Measurements from ENCODE around the gene YJU2.

YJU2 gene

DNA sequence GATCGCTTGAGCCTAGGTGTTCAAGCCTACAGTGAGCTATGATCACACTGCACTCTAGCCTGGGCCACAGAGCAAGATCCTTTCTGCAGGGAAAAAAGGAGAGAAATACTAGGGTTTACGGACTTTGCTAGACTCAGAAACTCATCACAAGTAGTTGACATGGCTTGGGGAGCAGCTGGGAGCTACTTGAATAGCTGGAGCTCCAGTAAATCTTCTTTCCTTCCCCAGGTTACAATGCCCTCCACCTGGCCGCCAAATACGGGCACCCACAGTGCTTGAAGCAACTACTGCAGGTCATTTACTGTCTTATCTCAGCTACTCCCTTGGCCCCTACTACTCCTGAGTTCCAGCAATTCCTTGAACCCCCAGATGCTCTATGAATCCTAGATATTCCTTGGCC lies 45.1 kb upstream of the YJU2 start:
- 91% methylated on average over 3 of the region's 4 CpGs for WGBS (ENCODE audit: insufficient coverage)
- POLR2A ChIA-PET = no interaction called here
- Histone ChIP-seq H3K9me3 (ENCODE audit: control extremely low read depth in 1 of 5, control insufficient read depth in 4 of 5, insufficient read depth in 2 of 5, low read depth in 1 of 5, low read length in 4 of 5) (peaks cover 0 to 3% (median 0%) of the 10 kb centered on the region in 5 experiments), H3K27ac (ENCODE audit: insufficient read depth in 1 of 2, low read depth in 1 of 2, low read length in 2 of 2, poor library complexity in 1 of 2, severe bottlenecking in 2 of 2) (no peak overlapping the region), H3K4me1 (ENCODE audit: control extremely low read depth in 1 of 4, control insufficient read depth in 4 of 4, insufficient read depth in 4 of 4, low read length in 3 of 4) (peaks cover 0 to 3% (median 3%) of the 10 kb centered on the region in 4 experiments), H3K27me3 (replicated peaks in 2 of 5; ENCODE audit: control insufficient read depth in 4 of 5, insufficient read depth in 5 of 5, low read length in 4 of 5) (peaks cover 4 to 43% (median 11%) of the 10 kb centered on the region in 5 experiments), H3K36me3 (ENCODE audit: control insufficient read depth in 4 of 4, insufficient read depth in 4 of 4, low read length in 3 of 4) (no peaks in the 10 kb centered on the region), H3K4me3 (ENCODE audit: control insufficient read depth in 1 of 7, extremely low read depth in 1 of 7, insufficient read depth in 4 of 7, low read depth in 2 of 7, low read length in 6 of 7) (no peak overlapping the region)
- CTCF ChIA-PET = interaction anchor here (0.8 to 2.9 kb wide), 13 partner anchors 9 to 272 kb away, joined by 3 to 16 read pairs (median 5); partner anchors contain the start of gene EEF2
- DNase-seq = no peak

DNA sequence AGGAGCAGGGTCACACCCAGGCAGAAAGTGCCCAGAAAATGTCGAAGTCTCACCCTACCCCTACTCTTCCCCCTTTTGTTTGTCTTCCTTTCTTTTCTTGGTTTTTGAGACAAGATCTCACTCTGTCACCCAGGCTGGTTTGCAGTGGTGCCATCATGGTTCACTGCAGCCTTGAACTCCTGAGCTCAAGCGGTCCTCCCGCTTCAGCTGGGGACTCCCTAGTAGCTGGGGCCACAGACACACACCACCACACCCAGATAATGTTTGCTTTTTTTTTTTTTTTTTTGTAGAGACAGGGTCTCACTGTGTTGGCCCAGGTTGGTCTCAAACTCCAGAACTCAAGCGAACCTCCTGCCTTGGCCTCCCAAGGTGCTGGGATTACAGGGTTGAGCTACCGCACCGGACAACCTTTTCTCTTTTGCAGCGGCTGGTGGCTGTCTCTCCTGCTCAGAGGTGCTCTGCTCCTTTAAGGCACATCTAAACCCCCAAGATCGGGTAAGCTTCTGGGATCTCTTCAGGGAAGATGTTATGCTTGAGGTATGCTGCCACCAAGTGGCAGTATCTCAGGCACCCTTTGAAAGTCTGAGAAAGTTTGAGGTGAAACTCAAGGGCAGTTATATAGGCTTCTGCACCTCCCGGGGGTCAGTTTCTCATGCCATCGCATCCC lies 39.9 kb upstream of the YJU2 start:
- no peak overlapping the region for H3K27ac ChIP-seq (ENCODE audit: insufficient read depth in 1 of 2, low read depth in 1 of 2, low read length in 2 of 2, poor library complexity in 1 of 2, severe bottlenecking in 2 of 2)
- peaks cover 0 to 3% (median 1%) of the 10 kb centered on the region in 4 experiments for H3K4me1 ChIP-seq (ENCODE audit: control extremely low read depth in 1 of 4, control insufficient read depth in 4 of 4, insufficient read depth in 4 of 4, low read length in 3 of 4)
- H3K27me3 ChIP-seq (replicated peaks in 2 of 5; ENCODE audit: control insufficient read depth in 4 of 5, insufficient read depth in 5 of 5, low read length in 4 of 5) = peaks cover 0 to 2% (median 0%) of the 10 kb centered on the region in 5 experiments
- no peak for DNase-seq
- no peak overlapping the region for H3K4me3 ChIP-seq (ENCODE audit: control insufficient read depth in 1 of 7, extremely low read depth in 1 of 7, insufficient read depth in 4 of 7, low read depth in 2 of 7, low read length in 6 of 7)
- ChIA-PET CTCF (interaction anchor here (1.1 to 1.8 kb wide), 2 partner anchors 218 to 220 kb away, joined by 3 to 5 read pairs; no protein-coding TSS in a partner anchor), POLR2A (no interaction called here)
- 80% methylated on average over 7 of the region's 10 CpGs for WGBS (ENCODE audit: insufficient coverage)
- H3K36me3 ChIP-seq (ENCODE audit: control insufficient read depth in 4 of 4, insufficient read depth in 4 of 4, low read length in 3 of 4) = no peaks in the 10 kb centered on the region
- no peaks in the 10 kb centered on the region for H3K9me3 ChIP-seq (ENCODE audit: control extremely low read depth in 1 of 5, control insufficient read depth in 4 of 5, insufficient read depth in 2 of 5, low read depth in 1 of 5, low read length in 4 of 5)

DNA sequence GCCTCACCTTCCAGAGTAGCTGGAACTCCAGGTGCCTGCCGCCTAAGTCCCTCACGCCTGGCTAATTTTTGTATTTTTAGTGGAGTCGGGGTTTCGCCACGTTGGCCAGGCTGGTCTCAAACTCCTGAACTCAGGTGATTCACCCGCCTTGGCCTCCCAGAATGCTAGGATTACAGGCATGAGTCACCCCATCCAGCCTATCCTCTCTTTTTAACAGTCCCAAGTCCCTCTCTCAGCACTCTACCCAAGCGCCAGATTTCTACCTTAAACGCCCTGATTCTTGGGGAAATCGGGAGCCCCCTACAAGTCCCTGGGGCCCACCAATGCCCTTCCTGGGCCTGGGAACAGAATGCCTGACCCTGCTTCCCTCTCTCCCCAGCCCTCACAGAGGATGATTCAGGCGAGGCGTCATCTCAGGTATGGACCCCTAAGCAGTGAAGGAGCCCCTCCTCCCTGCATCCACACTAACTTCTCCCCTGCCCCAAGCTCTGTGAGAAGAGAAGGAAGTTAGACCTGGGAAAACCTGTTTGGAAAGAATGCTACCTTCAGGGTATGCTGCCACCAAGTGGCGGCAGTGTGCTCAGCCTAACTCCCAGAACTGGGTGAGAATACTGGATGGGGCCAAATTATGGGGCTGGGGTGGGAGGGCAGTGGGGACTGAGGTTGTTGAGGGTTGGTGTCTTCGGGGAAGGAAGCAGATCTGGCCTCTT lies 38.3 kb upstream of the YJU2 start:
- ChIA-PET CTCF (interaction anchor here (0.9 to 1.8 kb wide), 5 partner anchors 11 to 220 kb away, joined by 3 to 5 read pairs (median 3); partner anchors contain the start of gene EBI3), POLR2A (no interaction called here)
- H3K27ac ChIP-seq (ENCODE audit: insufficient read depth in 1 of 2, low read depth in 1 of 2, low read length in 2 of 2, poor library complexity in 1 of 2, severe bottlenecking in 2 of 2) = no peak overlapping the region
- H3K4me1 ChIP-seq (ENCODE audit: control extremely low read depth in 1 of 4, control insufficient read depth in 4 of 4, insufficient read depth in 4 of 4, low read length in 3 of 4) = peaks cover 0 to 3% (median 1%) of the 10 kb centered on the region in 4 experiments
- 85% methylated on average over 10 of the region's 13 CpGs for WGBS (ENCODE audit: insufficient coverage)
- H3K9me3 ChIP-seq (ENCODE audit: control extremely low read depth in 1 of 5, control insufficient read depth in 4 of 5, insufficient read depth in 2 of 5, low read depth in 1 of 5, low read length in 4 of 5) = no peaks in the 10 kb centered on the region
- no peaks in the 10 kb centered on the region for H3K36me3 ChIP-seq (ENCODE audit: control insufficient read depth in 4 of 4, insufficient read depth in 4 of 4, low read length in 3 of 4)
- no peak for DNase-seq
- no peak overlapping the region for H3K4me3 ChIP-seq (ENCODE audit: control insufficient read depth in 1 of 7, extremely low read depth in 1 of 7, insufficient read depth in 4 of 7, low read depth in 2 of 7, low read length in 6 of 7)
- peaks cover 0 to 3% (median 0%) of the 10 kb centered on the region in 5 experiments for H3K27me3 ChIP-seq (replicated peaks in 2 of 5; ENCODE audit: control insufficient read depth in 4 of 5, insufficient read depth in 5 of 5, low read length in 4 of 5)

DNA sequence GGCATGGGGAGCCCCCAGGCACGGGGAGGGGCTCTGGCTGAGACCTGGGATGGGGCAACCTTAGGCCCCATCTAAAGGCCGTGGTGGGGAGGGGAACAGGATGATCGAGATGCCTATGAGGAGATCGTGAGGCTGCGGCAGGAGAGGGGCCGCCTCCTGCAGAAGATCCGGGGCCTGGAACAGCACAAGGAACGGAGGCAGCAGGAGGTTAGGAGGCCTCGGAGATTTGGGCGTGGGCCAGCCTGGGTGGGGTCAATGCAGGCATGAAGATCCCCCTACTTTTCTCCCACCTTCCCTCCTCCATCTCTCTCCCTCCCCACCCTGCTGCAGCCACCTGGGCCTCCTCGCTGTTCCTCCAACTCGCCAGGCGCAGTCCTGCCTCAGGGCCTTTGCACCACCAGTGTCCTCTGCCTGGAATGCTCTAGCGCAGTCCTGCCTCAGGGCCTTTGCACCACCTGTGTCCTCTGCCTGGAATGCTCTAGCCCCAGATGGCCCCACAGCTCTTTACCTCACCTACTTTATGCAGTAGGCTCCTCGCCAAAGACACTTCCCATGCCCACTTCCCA lies 36.6 kb upstream of the YJU2 start:
- CTCF ChIA-PET = no interaction called here
- H3K4me3 ChIP-seq (ENCODE audit: control insufficient read depth in 1 of 7, extremely low read depth in 1 of 7, insufficient read depth in 4 of 7, low read depth in 2 of 7, low read length in 6 of 7) = no peak overlapping the region
- 88% methylated on average over 13 of the region's 15 CpGs for WGBS (ENCODE audit: insufficient coverage)
- H3K4me1 ChIP-seq (ENCODE audit: control extremely low read depth in 1 of 4, control insufficient read depth in 4 of 4, insufficient read depth in 4 of 4, low read length in 3 of 4) = no peaks in the 10 kb centered on the region
- POLR2A ChIA-PET = no interaction called here
- peaks cover 0 to 3% (median 0%) of the 10 kb centered on the region in 5 experiments for H3K27me3 ChIP-seq (replicated peaks in 2 of 5; ENCODE audit: control insufficient read depth in 4 of 5, insufficient read depth in 5 of 5, low read length in 4 of 5)
- H3K36me3 ChIP-seq (ENCODE audit: control insufficient read depth in 4 of 4, insufficient read depth in 4 of 4, low read length in 3 of 4) = no peaks in the 10 kb centered on the region
- no peak overlapping the region for H3K27ac ChIP-seq (ENCODE audit: insufficient read depth in 1 of 2, low read depth in 1 of 2, low read length in 2 of 2, poor library complexity in 1 of 2, severe bottlenecking in 2 of 2)
- H3K9me3 ChIP-seq (ENCODE audit: control extremely low read depth in 1 of 5, control insufficient read depth in 4 of 5, insufficient read depth in 2 of 5, low read depth in 1 of 5, low read length in 4 of 5) = no peaks in the 10 kb centered on the region
- no peak for DNase-seq

DNA sequence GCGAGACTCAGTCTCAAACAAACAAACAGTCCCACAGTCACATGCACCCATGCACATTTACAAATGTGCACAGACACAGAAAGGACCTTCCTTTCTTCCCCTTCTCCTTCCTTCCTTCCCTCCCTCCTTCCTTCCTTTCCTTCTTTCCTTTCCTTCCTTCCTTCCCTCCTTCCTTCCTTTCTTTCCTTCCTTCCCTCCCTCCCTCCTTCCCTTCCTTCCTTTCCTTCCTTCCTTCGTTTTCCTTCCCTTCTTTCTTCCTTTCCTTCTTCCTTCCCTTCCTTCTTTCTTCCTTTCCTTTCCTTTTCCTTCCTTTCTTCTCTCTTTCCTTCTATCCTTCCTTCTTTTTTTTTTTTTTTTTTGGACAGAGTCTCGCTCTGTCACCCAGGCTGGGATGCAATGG lies 33.8 kb upstream of the YJU2 start:
- no peaks in the 10 kb centered on the region for H3K4me1 ChIP-seq (ENCODE audit: control extremely low read depth in 1 of 4, control insufficient read depth in 4 of 4, insufficient read depth in 4 of 4, low read length in 3 of 4)
- no peak overlapping the region for H3K4me3 ChIP-seq (ENCODE audit: control insufficient read depth in 1 of 7, extremely low read depth in 1 of 7, insufficient read depth in 4 of 7, low read depth in 2 of 7, low read length in 6 of 7)
- ChIA-PET POLR2A (no interaction called here), CTCF (interaction anchor here (0.6 kb wide), 1 partner anchor 10 kb away, joined by 3 read pairs; no protein-coding TSS in a partner anchor)
- no peak for DNase-seq
- no peaks in the 10 kb centered on the region for H3K9me3 ChIP-seq (ENCODE audit: control extremely low read depth in 1 of 5, control insufficient read depth in 4 of 5, insufficient read depth in 2 of 5, low read depth in 1 of 5, low read length in 4 of 5)
- no peaks in the 10 kb centered on the region for H3K36me3 ChIP-seq (ENCODE audit: control insufficient read depth in 4 of 4, insufficient read depth in 4 of 4, low read length in 3 of 4)
- 75% methylated on average over 2 of the region's 3 CpGs for WGBS (ENCODE audit: insufficient coverage)
- no peak overlapping the region for H3K27ac ChIP-seq (ENCODE audit: insufficient read depth in 1 of 2, low read depth in 1 of 2, low read length in 2 of 2, poor library complexity in 1 of 2, severe bottlenecking in 2 of 2)
- H3K27me3 ChIP-seq (replicated peaks in 2 of 5; ENCODE audit: control insufficient read depth in 4 of 5, insufficient read depth in 5 of 5, low read length in 4 of 5) = peaks cover 0 to 3% (median 0%) of the 10 kb centered on the region in 5 experiments

DNA sequence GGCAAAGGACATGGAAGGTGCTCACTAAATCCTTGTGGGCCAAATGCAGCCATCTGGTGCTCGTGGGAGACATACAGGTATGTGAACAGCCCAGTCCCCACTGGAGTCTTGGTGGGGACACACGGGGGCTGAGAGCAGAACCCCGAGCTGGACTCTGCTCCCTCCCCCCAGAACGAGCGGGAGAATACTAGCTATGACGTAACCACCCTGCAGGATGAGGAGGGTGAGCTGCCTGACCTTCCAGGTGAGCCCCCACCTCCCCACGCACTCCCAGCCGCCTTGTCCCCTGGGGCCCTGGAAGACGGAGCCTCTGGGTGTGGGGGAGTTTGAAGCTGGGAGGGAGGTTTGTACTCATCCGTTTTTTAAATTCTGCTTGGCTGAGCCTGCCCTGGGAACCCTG lies 31.1 kb upstream of the YJU2 start:
- POLR2A ChIA-PET = no interaction called here
- Histone ChIP-seq H3K36me3 (ENCODE audit: control insufficient read depth in 4 of 4, insufficient read depth in 4 of 4, low read length in 3 of 4) (no peaks in the 10 kb centered on the region), H3K27me3 (replicated peaks in 2 of 5; ENCODE audit: control insufficient read depth in 4 of 5, insufficient read depth in 5 of 5, low read length in 4 of 5) (peaks cover 0 to 3% (median 0%) of the 10 kb centered on the region in 5 experiments), H3K4me3 (ENCODE audit: control insufficient read depth in 1 of 7, extremely low read depth in 1 of 7, insufficient read depth in 4 of 7, low read depth in 2 of 7, low read length in 6 of 7) (no peak overlapping the region), H3K4me1 (ENCODE audit: control extremely low read depth in 1 of 4, control insufficient read depth in 4 of 4, insufficient read depth in 4 of 4, low read length in 3 of 4) (no peaks in the 10 kb centered on the region), H3K27ac (ENCODE audit: insufficient read depth in 1 of 2, low read depth in 1 of 2, low read length in 2 of 2, poor library complexity in 1 of 2, severe bottlenecking in 2 of 2) (no peak overlapping the region), H3K9me3 (ENCODE audit: control extremely low read depth in 1 of 5, control insufficient read depth in 4 of 5, insufficient read depth in 2 of 5, low read depth in 1 of 5, low read length in 4 of 5) (no peaks in the 10 kb centered on the region)
- CTCF ChIA-PET = interaction anchor here (0.7 to 2.2 kb wide), 3 partner anchors 13 to 221 kb away, joined by 3 to 5 read pairs (median 3); no protein-coding TSS in a partner anchor
- no peak for DNase-seq
- 100% methylated on average over 3 of the region's 10 CpGs for WGBS (ENCODE audit: insufficient coverage)

All from common myeloid progenitor, CD34-positive (primary cell).